Measurements from ENCODE around the gene HNRNPA3. TPM values are rescaled to one million over a fixed set of nuclear protein-coding genes. Genes with fewer than 3 reads are reported as not detected.
A peak's percentile ranks its signal among the peaks of the same experiment; 100 is the strongest.

Gene HNRNPA3
- total and polyA plus RNA-seq, 2 donors, result 30.9 to 228 TPM

DNA sequence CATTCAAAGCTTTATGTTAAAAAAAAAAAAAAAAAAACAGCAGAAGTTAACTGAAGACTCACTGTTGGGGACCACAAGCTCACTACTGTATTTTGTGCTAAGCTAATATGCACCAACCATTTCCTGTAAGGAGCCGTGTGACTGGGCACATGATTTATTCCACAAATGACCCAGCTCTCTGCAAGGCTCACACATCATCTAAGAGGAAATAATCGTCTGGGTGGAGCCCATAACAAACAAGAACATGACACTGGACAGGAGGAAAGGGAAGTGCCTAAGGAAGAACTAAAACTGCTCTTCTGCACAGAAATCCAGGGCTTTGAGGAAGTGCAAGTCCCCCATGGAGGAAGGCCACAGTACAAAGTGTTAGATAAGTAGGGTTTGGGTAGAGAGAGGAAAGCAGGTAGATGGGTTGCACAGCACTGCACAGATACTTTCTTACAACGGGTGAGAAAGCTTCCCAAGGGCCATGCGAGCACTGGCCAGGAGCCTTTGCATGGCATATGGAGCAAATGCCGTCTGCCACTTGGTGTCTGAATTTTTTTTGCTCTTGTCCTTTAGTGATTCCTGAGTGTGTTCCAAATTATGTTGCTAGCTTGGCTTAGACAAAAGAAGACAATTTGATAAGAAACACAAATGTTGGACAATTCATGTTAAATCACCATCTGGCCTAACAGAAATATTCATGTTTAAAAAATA, 27.5 kb downstream of the HNRNPA3 start:
- 44% methylated on average over 5 of the region's 5 CpGs for WGBS
- H3K36me3 ChIP-seq (ENCODE audit: control insufficient read depth in 2 of 2, insufficient read depth in 2 of 2, low read length in 1 of 2), result peaks cover 0 to 10% of the 10 kb centered on the region in 2 donors
- H3K27ac ChIP-seq (ENCODE audit: low read depth in 1 of 2, low read length in 1 of 2), result peak overlapping the region; percentile 39 to 58
- peaks cover 0 to 2% of the 10 kb centered on the region in 2 donors for H3K9me3 ChIP-seq (ENCODE audit: control insufficient read depth in 2 of 2, insufficient read depth in 1 of 2, low read length in 1 of 2)
- no peaks in the 10 kb centered on the region for H3K27me3 ChIP-seq (ENCODE audit: control insufficient read depth in 2 of 2, insufficient read depth in 1 of 2, low read length in 1 of 2)
- peaks cover 14 to 25% of the 10 kb centered on the region in 2 donors for H3K4me1 ChIP-seq (ENCODE audit: control insufficient read depth in 2 of 2, insufficient read depth in 2 of 2, low read length in 2 of 2)
- peak in 3 of 9 donors; percentile 13 to 60 (median 23) for DNase-seq (ENCODE audit: low read depth in 6 of 9, low spot score in 9 of 9)
- no peak overlapping the region for H3K4me3 ChIP-seq (ENCODE audit: low read length in 2 of 2)

DNA sequence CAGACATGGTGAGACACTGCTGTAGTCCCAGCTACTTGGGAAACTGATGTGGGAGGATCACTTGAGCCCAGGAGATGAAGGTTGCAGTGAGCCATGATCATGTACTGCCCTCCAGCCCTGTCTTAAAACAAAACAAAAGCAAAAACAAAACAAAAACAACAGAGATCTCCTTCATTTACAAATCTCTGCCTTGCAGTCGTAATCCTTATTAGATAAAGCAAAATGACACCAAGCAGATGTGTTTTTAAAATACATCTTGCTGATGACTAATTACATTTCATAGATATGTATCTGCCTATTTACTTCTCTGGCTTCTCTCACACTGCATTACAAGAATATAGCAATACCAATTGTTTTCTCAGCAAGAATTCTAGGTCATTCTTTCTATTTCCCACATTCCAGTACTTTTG, 29.1 kb downstream of the HNRNPA3 start:
- DNase-seq (ENCODE audit: low read depth in 6 of 9, low spot score in 9 of 9), result no peak
- H3K4me3 ChIP-seq (ENCODE audit: low read length in 2 of 2), result no peak overlapping the region
- H3K27me3 ChIP-seq (ENCODE audit: control insufficient read depth in 2 of 2, insufficient read depth in 1 of 2, low read length in 1 of 2), result no peaks in the 10 kb centered on the region
- H3K9me3 ChIP-seq (ENCODE audit: control insufficient read depth in 2 of 2, insufficient read depth in 1 of 2, low read length in 1 of 2), result no peaks in the 10 kb centered on the region
- 87% methylated on average over 1 of the region's 1 CpG for WGBS
- H3K27ac ChIP-seq (ENCODE audit: low read depth in 1 of 2, low read length in 1 of 2), result peak overlapping the region in 1 of 2 donors; percentile 56
- peaks cover 0 to 4% of the 10 kb centered on the region in 2 donors for H3K36me3 ChIP-seq (ENCODE audit: control insufficient read depth in 2 of 2, insufficient read depth in 2 of 2, low read length in 1 of 2)
- H3K4me1 ChIP-seq (ENCODE audit: control insufficient read depth in 2 of 2, insufficient read depth in 2 of 2, low read length in 2 of 2), result peaks cover 14 to 25% of the 10 kb centered on the region in 2 donors

DNA sequence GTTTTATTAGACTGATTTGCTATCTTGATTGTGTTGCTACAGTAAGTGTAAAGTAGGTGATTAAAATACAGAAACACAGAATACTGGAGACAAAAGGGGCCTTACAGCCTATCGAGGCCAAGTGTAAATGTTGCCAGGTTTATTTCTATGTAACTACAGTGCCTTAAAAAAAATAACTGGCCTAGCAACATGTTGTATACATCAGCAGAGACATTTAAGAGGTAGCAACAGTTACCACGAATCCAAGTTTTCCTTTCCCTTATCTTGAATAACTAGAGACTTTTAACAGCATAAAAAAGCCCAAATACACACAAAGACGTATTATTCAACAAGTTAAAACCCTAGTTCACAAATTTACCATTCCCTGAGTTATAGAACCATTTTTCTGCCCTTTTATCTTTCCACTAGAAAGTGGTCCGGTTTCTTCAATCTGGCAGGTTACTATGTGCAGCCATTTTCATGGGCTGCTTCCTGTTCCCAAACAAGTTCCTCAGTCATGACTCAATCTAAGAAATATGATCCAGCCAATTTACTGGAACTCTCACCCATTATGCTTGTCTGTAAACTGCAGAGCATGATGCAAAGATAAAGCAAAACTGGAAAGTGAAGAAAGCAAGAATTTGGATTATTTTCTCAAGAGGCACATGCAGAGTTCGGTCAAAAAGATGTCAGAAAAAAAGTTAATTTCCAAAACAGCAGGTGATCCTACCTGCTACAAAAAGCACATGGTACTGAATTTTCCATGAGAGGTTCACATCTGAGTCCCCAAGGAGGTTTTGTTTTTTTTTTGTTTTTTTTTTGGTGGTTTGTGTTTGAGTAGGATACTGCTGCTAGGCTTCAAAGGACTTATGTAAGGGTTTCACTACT, 29.8 kb downstream of the HNRNPA3 start:
- Histone ChIP-seq H3K27ac (ENCODE audit: low read depth in 1 of 2, low read length in 1 of 2) (peak overlapping the region; percentile 56 to 78), H3K4me1 (ENCODE audit: control insufficient read depth in 2 of 2, insufficient read depth in 2 of 2, low read length in 2 of 2) (peaks cover 14 to 25% of the 10 kb centered on the region in 2 donors), H3K4me3 (ENCODE audit: low read length in 2 of 2) (no peak overlapping the region), H3K27me3 (ENCODE audit: control insufficient read depth in 2 of 2, insufficient read depth in 1 of 2, low read length in 1 of 2) (no peaks in the 10 kb centered on the region), H3K9me3 (ENCODE audit: control insufficient read depth in 2 of 2, insufficient read depth in 1 of 2, low read length in 1 of 2) (no peaks in the 10 kb centered on the region), H3K36me3 (ENCODE audit: control insufficient read depth in 2 of 2, insufficient read depth in 2 of 2, low read length in 1 of 2) (peaks cover 0 to 4% of the 10 kb centered on the region in 2 donors)
- 80% methylated on average over 5 of the region's 5 CpGs for WGBS
- peak in 1 of 9 donors; percentile 33 for DNase-seq (ENCODE audit: low read depth in 6 of 9, low spot score in 9 of 9)

DNA sequence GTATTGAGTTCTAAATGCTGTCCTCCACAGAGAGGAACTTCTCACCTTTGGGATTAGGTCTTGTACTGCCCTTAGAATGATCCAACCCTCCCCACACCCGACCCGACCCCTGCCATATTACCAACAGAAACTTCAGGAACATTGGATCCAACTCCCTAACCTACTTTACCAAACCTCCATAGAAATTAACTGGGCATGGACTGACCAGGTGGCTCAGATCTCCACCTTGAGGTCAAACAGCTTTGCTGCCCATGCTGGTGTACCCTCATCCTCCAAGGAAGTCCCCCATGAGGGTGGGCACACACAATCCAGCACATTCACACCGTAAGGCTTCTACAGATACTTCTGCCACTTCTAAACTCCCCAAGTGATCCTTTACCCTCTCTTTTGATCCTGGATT, 30.5 kb downstream of the HNRNPA3 start:
- peaks cover 0 to 4% of the 10 kb centered on the region in 2 donors for H3K36me3 ChIP-seq (ENCODE audit: control insufficient read depth in 2 of 2, insufficient read depth in 2 of 2, low read length in 1 of 2)
- no peak for DNase-seq (ENCODE audit: low read depth in 6 of 9, low spot score in 9 of 9)
- no peaks in the 10 kb centered on the region for H3K9me3 ChIP-seq (ENCODE audit: control insufficient read depth in 2 of 2, insufficient read depth in 1 of 2, low read length in 1 of 2)
- peak overlapping the region; percentile 56 to 78 for H3K27ac ChIP-seq (ENCODE audit: low read depth in 1 of 2, low read length in 1 of 2)
- no peak overlapping the region for H3K4me3 ChIP-seq (ENCODE audit: low read length in 2 of 2)
- H3K27me3 ChIP-seq (ENCODE audit: control insufficient read depth in 2 of 2, insufficient read depth in 1 of 2, low read length in 1 of 2), result no peaks in the 10 kb centered on the region
- 96% methylated on average over 3 of the region's 3 CpGs for WGBS
- H3K4me1 ChIP-seq (ENCODE audit: control insufficient read depth in 2 of 2, insufficient read depth in 2 of 2, low read length in 2 of 2), result peaks cover 14 to 25% of the 10 kb centered on the region in 2 donors

DNA sequence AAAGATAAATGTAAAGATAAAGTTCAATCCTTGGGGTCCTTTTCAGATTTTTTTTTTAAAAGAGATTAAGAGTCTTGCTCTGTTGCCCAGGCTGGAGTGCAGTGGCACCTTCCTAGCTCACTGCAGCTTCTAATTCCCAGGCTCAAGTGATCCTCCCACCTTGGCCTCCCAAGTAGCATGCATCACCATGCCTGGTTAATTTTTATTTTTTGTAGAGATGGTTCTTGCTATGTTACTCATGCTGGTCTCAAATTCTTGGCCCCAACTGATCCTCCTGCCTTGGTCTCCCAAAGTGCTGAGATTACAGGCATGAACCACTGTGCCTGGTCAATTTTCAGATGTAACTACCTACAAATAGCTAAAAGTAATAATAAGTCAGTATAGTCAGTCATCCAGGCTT, 30.9 kb downstream of the HNRNPA3 start:
- H3K27ac ChIP-seq (ENCODE audit: low read depth in 1 of 2, low read length in 1 of 2), result peak overlapping the region; percentile 56 to 78
- H3K27me3 ChIP-seq (ENCODE audit: control insufficient read depth in 2 of 2, insufficient read depth in 1 of 2, low read length in 1 of 2), result no peaks in the 10 kb centered on the region
- H3K4me3 ChIP-seq (ENCODE audit: low read length in 2 of 2), result no peak overlapping the region
- no peaks in the 10 kb centered on the region for H3K9me3 ChIP-seq (ENCODE audit: control insufficient read depth in 2 of 2, insufficient read depth in 1 of 2, low read length in 1 of 2)
- peaks cover 14 to 25% of the 10 kb centered on the region in 2 donors for H3K4me1 ChIP-seq (ENCODE audit: control insufficient read depth in 2 of 2, insufficient read depth in 2 of 2, low read length in 2 of 2)
- no peak for DNase-seq (ENCODE audit: low read depth in 6 of 9, low spot score in 9 of 9)
- H3K36me3 ChIP-seq (ENCODE audit: control insufficient read depth in 2 of 2, insufficient read depth in 2 of 2, low read length in 1 of 2), result peaks cover 0 to 8% of the 10 kb centered on the region in 2 donors

DNA sequence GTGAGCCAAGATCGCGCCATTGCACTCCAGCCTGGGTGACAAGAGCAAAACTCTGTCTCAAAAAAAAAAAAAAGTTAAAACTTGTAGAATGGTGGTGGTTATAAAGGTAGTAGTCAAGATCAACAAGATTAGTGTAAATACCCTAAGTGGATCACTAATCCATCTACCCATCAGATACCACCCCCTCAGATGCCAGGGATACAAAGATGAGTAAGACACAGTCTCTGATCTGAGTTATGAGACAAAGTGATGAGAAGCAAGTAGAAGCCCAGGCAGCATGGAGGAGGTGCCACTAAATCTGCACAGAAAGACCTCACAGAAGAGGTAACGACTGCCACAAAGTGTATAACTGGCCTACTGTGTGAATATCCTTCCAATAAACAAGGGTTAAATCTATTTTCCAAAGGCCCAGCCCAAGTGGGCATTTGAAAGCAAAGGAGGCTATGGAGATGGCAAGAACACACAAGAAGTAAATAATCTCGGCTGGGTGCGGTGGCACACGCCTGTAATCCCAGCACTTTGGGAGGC, 31.7 kb downstream of the HNRNPA3 start:
- no peak for DNase-seq (ENCODE audit: low read depth in 6 of 9, low spot score in 9 of 9)
- Histone ChIP-seq H3K36me3 (ENCODE audit: control insufficient read depth in 2 of 2, insufficient read depth in 2 of 2, low read length in 1 of 2) (peaks cover 0 to 13% of the 10 kb centered on the region in 2 donors), H3K4me3 (ENCODE audit: low read length in 2 of 2) (no peak overlapping the region), H3K9me3 (ENCODE audit: control insufficient read depth in 2 of 2, insufficient read depth in 1 of 2, low read length in 1 of 2) (no peaks in the 10 kb centered on the region), H3K4me1 (ENCODE audit: control insufficient read depth in 2 of 2, insufficient read depth in 2 of 2, low read length in 2 of 2) (peaks cover 14 to 22% of the 10 kb centered on the region in 2 donors), H3K27ac (ENCODE audit: low read depth in 1 of 2, low read length in 1 of 2) (peak overlapping the region in 1 of 2 donors; percentile 25), H3K27me3 (ENCODE audit: control insufficient read depth in 2 of 2, insufficient read depth in 1 of 2, low read length in 1 of 2) (no peaks in the 10 kb centered on the region)
- WGBS, result 98% methylated on average over 6 of the region's 6 CpGs

DNA sequence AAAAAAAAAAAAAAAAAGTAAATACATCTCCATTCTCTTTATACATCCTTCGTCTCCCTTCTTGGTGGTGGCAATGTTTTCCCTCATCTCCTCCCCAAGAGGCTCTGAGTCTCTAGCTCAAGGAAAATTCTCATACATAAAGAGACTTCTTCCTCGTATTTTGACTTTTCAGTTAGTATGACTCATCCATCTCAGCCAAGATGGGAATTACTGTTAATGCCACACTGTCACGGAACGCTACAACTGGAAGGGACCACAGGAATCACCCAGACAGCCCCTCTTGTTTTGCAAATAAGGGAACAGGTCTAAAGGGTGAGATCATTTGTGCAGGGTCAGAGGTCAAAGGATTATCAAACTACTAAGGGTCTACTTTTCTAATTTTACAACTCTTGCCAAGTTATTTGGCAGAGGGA, 32.4 kb downstream of the HNRNPA3 start:
- DNase-seq (ENCODE audit: low read depth in 6 of 9, low spot score in 9 of 9), result no peak
- peaks cover 0 to 13% of the 10 kb centered on the region in 2 donors for H3K36me3 ChIP-seq (ENCODE audit: control insufficient read depth in 2 of 2, insufficient read depth in 2 of 2, low read length in 1 of 2)
- H3K9me3 ChIP-seq (ENCODE audit: control insufficient read depth in 2 of 2, insufficient read depth in 1 of 2, low read length in 1 of 2), result no peaks in the 10 kb centered on the region
- H3K27ac ChIP-seq (ENCODE audit: low read depth in 1 of 2, low read length in 1 of 2), result no peak overlapping the region
- H3K4me3 ChIP-seq (ENCODE audit: low read length in 2 of 2), result no peak overlapping the region
- no peaks in the 10 kb centered on the region for H3K27me3 ChIP-seq (ENCODE audit: control insufficient read depth in 2 of 2, insufficient read depth in 1 of 2, low read length in 1 of 2)
- H3K4me1 ChIP-seq (ENCODE audit: control insufficient read depth in 2 of 2, insufficient read depth in 2 of 2, low read length in 2 of 2), result peaks cover 11 to 19% of the 10 kb centered on the region in 2 donors
- 94% methylated on average over 4 of the region's 4 CpGs for WGBS

DNA sequence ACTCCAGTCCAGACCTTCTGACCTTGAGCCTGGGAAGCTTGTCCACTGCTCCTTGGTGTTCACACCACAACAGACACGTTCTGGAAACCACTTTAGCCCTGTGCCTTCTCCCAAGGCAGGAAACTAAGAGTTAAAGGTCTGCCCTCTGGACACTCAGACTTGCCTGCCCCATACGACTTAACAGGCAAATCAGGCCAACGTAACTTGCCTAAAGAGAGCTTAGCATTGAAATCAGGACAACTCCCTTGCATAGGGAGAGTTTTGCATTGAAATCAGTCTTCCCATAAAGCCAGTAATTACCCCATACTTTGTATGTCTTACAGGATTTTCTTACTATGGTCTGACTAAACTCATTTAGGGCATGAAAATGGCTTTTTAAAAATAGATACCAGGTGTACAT, 33.4 kb downstream of the HNRNPA3 start:
- peaks cover 14% of the 10 kb centered on the region in 2 donors for H3K4me1 ChIP-seq (ENCODE audit: control insufficient read depth in 2 of 2, insufficient read depth in 2 of 2, low read length in 2 of 2)
- no peak for DNase-seq (ENCODE audit: low read depth in 6 of 9, low spot score in 9 of 9)
- no peaks in the 10 kb centered on the region for H3K27me3 ChIP-seq (ENCODE audit: control insufficient read depth in 2 of 2, insufficient read depth in 1 of 2, low read length in 1 of 2)
- WGBS, result 90% methylated on average over 3 of the region's 3 CpGs
- no peak overlapping the region for H3K4me3 ChIP-seq (ENCODE audit: low read length in 2 of 2)
- H3K27ac ChIP-seq (ENCODE audit: low read depth in 1 of 2, low read length in 1 of 2), result no peak overlapping the region
- peaks cover 0 to 16% of the 10 kb centered on the region in 2 donors for H3K36me3 ChIP-seq (ENCODE audit: control insufficient read depth in 2 of 2, insufficient read depth in 2 of 2, low read length in 1 of 2)
- H3K9me3 ChIP-seq (ENCODE audit: control insufficient read depth in 2 of 2, insufficient read depth in 1 of 2, low read length in 1 of 2), result no peaks in the 10 kb centered on the region

Data from thymus (tissue), 11 donors.